ENCODE measurements around the gene SDCBP2.
"Not testable (repeated sequence)": the region's sequence is repeated elsewhere in the genome, so short reads cannot be mapped to it uniquely, and the experiment has no call there.

The SDCBP2 gene

DNA sequence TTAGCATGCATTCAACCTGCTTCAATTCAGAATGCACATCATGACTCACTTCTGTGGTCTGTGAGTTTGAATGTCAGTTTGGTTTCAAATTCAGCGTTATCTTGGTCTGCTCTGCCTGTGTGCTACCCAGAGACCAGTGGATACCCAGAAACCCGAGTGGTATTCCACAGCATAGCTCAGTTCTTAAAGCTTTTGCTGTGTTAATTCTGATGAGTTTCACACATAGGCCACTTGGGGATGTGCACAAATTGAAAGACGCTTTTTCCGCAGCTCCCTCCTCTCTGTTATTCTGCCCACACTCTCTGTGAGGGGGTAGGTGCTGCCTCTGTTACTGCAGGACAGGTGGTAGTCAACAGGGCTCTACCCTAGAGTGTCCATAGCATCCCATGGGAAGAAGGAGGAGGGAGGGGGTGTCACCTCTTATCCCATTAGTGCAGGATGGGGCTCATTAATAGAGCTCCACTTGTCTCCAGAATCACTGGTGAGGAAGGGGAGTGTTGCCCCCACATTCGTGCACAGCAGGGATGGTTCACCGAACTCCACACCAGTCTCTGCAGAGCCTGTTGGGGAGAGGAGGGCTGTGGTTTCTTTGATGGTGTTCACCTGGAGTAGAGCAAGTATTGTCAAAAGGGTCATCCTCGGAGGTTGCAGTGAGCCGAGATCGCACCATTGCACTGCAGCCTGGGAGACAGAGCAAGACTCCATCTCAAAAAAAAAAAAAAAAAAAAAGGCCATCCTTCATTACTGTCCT is 29.2 kb upstream of the SDCBP2 start:
- no peak for DNase-seq

DNA sequence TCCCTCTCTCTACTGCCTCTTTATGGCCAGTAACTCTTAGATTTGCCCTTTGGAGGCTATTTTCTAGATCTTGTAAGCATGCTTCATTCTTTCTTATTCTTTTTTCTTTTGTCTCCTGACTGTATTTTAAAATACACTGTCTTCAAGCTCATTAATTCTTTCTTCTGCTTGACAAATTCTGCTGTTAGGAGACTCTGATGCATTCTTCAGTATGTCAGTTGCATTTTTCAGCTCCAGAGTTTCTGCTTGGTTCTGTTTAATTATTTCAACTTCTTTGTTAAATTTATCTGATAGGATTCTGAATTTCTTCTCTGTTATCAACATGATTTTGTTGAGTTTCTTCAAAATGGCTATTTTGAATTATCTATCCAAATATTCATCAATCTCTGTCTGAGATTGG is 25.0 kb upstream of the SDCBP2 start:
- no peak for DNase-seq

DNA sequence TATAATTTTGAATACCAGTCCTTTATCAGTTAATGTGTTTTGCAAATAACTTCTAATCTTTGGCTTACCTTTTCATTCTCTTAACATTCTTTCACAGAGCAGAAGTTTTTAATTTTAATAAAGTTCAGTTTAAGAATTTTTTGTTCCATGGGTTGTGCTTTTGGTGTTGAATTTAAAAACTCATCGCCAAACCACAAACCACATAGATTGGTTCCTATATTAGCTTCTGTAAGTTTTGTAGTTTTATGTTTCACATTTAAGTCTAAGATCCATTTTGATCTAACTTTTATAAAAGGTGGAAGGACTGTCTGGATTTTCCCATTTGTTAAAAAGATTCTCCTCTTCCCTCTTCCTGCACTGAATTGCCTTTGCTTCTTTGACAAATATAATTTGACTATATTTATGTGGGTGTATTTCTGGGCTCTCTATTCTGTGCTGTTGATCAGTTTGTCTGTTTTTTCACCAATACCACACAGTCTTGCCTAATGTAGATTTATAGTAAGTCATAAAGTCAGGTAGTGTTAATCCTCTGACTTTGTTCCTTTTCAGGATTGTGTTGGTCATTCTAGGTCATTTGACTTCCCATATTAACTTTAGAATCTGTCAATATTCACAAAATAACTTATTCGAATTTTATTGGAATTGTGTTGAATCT is 17.5 kb upstream of the SDCBP2 start:
- no peak for DNase-seq

DNA sequence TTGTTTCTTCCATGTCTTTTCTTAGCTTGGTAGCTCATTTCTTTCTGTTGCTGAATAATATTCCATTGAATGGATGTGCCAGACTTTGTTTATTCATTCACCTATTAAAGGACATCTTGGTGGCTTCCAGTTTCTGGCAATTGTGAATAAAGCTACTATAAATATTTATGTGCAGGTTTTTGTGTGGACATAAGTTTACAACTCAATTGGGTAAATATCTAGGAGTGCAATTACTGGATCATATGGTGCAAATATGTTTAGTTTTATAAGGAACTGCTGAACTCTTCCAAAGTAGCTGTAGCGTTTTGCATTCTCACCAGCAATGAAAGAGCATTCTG is 16.8 kb upstream of the SDCBP2 start:
- DNase-seq: no peak

DNA sequence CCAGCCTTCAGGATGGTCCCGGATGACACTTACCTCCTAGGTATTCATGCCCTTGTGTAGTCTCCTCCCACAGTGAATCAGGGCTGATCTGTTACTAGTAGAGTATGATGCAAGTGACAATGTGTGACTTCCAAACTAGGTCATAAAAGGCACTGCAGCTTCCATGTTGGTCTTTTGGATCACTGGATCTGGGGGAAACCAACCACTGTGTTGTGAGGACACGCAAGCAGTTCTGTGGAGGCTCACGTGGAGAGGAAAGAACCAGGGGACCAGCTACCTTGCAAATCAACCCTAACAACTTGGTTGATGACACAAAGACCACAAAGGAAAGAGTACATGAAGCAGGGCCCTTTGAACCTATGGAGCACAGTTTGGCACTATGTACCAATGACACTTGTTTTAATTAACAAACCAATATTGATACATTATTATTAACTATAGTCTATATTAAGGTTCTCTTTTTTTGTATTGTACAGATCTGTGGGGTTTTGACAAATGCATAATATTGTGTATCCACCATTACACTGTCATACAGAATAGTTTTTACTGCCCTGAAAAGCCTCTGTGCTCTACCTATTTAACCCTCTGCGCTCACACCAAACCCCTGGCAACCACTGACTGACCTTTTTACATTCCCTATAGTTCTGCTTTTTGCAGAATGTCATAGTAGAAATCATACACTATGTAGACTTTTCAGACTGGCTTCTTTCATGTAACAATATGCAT is 16.3 kb upstream of the SDCBP2 start:
- DNase-seq: no peak

DNA sequence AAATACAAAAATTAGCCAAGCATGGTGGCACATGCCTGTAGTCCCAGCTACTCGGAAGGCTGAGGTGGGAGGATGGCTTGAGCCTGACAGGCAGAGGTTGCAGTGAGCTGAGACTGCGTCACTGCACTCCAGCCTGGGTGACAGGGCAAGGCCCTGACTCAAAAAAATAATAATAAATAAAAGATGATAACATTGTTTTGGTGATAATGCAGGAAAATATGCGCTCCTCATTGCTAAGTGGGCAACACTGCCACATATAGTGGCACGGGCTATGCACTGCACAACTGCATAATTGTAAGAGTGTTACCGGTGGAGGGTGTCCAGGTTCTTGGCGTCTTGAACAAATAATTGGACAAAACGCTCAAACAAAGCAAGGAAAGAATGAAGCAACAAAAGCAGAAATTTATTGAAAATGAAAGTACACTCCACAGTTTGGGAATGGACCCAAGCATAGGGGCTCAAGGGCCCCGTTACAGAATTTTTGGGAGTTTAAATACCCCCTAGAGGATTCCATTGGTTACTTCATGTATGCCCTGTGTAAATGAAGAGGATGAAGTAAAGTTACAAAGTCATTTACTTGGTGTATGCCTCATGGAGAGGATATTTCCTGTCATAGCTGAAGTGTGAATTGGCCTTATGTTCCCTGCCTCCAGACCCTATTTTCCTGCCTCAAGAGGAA is 14.6 kb upstream of the SDCBP2 start:
- not testable (repeated sequence) for DNase-seq

DNA sequence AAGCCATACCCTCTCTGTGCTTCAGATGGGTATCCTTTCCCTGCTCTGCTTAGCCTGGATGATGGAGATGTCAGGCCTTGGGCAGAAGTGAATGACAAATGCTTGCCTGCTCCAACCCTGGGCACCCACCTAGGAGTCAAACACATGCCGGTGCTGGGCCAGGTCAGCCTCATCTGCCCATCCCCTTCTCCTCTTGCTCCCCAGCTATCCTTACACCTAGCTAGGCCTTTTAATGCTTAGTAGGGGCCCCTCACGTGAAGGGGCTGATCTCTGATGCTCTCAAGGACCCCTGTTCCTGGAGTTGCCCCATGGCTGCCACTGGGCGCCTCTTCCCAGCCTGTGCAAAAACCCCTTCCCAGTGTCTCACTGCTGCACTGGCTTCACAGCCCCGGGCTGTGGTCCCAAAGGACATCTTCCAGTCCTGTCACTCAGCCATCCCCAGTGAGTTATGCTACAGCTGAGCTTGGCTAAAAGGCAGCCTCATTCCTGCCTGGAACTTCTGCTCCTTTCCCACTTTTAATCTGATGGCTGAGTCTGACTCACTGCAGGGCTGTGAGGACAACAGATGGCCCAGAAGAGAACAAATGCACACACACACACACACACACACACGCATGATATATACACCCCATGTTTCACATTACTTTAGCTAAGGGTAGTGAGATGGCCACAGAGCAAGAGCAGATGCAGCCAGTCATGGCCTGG is 12.8 kb upstream of the SDCBP2 start:
- peak; percentile 33 for DNase-seq

DNA sequence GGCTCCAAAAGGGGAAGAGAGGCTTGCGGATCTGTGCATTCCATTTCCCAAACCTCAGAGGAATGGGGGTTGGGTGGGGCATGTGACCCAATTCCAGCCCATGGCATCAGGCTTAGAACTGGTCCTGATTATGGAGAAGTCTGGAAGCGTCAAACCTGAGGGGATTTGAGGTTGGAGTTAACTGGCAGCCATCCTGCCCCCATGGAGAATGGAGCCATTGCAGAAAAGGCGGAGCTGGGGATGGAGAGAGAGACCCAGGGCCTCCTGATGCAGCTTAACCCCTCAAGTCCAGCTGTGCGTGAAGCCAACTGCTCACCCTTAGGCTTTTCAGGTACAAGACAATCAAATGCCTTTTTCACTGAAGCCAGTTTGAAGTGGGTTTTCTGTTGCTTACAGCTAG is 9.9 kb upstream of the SDCBP2 start:
- DNase-seq: peak; percentile 30

DNA sequence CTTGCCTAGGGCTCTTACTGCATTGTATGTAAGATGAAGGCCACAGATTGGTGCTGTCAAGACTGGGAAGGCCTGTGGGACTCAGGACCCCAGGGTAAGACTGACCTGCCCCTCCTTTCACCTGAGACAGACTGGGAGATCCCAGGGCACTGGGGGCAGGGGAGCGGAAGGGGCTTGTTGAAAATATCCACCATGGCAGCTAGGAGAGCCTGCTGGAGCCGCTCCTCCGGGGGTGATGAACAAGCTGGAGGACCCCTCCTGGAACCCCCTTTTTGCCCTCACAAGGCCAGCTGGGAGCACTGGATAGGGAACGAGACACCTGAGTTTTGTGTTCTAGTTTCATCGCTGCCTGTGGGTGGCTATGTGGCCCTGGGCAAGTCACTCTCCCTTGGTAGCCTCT is 9.2 kb upstream of the SDCBP2 start:
- DNase-seq: no peak

DNA sequence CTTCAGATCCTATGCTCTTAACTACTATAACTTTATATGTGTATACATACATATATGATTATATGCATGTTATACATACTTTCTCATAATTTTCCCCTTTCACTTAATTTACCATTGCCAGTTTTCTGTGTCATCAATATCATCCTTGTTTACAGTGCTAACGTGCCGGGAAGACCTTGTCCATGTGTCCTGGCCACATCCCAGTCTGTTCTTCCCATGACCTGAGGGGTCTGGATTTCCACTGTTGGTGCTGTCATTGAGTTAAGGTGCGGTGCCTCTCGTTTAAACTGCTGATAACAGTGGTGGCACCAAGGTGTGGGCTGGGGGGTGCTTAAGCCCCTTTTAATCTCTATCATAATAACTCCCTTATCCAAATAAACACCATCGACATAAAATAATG is 8.5 kb upstream of the SDCBP2 start:
- DNase-seq: no peak

DNA sequence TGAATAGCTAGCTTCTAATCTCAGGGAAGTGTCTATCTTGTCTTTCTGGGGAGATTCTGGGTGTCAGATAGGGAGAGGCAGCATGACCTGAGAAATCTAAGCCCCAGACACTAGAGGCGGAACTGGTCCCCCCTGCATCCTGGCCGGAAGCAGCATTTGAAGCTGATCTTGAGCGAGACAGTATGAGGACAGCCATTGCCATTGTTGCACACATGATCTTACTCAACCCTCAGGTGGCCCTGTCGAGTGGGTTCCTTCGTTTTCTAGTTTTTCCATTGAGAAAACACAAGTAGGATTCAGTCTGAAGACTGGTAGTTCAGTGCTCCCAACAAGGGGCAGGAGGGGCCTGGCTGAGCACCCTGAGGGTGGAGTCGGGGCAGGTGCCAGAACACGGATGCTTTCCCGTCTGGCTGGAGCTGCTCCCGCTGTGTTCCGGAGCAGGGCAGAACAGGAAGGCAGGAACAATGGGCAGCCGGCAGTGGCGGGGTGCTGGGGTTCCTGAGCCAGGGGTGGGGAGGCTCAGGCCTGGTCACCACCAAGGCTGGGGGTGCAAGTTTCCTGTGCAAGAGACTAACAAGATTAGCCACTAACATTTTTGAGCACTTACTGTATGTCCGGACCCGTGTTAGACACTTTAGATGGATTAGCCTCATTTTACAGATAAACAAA is 7.9 kb upstream of the SDCBP2 start:
- DNase-seq: no peak

DNA sequence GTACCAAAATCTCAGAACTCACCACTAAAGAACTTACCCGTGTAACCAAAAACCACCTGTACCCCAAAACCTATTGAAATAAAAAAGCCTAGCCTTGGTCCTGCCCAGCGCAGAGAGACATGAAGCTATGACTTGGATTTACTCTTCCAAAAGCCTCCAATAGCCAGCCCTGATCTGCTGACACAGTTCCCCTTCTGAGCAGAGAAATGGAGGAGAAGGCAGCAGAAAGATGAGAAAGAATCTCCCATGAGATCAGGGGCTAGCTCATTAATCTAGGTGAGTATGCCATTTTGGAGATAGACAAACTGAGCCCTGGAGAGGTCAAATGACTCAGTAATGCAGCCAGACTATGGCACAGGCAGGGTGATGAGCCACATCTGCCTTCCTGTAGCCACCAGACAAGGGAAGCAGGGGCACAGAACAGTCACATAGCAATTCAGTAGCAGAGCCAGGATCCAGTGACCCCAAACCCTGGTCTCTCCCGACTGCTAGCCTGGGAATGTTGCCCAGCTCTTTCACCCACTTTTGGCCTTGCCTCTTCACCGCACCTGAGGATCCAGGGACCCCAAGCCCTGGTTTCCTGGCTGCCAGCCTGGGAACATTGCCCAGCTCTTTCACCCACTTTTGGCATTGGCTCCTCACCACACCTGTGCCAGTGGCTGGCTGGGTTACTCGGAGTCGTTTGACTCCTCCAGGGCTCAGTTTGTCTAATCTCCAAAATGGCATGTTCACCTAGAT is 7.2 kb upstream of the SDCBP2 start:
- DNase-seq: no peak

DNA sequence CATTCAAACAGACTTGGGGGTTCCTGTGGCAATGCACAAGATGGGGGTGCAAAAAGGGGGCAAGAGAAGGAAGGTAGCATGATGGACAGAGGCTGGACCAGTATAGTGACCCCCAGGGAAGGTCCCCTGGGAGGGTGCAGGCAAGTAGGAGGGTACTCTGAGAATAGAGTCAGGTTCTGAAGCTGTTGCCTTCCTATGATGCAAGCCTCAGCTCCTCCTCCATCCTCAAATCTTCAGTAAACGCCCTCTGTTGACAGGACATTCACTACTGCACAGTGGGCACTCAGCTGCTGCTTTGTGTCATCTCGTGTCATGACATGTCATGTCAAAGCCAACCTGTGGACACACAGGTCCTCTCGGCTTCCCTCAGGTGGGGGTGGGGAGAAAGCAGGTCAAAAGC is 5.8 kb upstream of the SDCBP2 start:
- no peak for DNase-seq

DNA sequence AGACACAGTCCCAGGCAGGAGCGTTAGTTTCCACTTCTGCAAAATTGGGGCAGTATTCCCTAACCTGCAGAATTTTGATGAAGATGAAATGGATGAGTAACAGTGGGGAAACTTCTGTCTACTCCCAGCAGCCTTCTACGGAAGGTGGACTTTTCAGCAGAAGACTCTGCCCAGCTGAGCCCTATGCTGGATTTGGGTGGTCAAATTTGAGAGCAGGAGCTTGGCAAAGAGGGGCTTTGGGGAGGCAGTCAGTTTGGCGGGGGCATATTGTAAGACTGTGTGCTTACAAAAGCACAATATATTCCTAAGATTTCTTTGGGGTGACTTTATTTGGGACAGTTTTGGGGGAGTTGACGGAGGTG is 5.4 kb upstream of the SDCBP2 start:
- DNase-seq: no peak

DNA sequence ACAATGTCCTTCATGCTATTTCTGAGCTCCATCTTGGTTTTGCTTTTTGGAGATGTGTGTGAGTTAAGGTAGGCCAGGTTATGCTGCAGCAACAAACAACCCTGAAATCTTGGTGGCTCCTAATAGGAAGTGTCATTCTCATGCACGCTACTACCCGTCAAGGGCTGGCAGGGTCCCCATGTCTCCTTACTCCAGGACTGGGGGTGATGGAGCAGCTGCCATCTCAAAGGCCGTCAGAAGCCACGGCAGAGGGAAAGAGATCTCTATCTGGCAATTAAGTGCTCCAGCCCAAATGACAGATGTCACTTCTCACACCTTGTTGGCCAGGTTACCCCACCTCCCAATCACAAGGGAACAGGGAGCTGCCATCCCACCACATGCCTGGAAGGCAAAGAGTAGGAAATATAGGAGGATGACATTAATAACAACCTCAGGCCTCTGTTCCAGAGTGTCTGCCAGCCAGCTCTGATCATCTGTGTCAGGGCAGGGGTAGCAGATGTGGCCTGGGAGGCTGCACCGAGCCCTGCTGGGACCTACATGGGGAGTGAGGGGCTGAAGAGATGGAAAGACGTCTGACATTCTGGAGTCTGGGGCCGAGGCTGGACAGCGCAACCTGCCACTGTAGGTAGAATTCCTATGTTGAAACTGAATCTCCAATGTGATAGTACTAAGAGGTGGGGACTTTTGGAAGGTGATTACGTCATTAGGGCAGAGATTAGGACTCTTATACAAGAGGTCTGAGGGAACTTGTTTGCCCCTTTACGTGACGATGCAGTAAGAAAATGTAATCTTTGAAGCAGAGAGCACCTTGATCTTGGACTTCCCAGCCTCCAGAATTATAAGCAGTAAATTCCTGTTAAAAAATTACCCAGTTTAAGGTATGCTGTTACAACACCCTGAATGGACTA is 4.8 kb upstream of the SDCBP2 start:
- DNase-seq: no peak

DNA sequence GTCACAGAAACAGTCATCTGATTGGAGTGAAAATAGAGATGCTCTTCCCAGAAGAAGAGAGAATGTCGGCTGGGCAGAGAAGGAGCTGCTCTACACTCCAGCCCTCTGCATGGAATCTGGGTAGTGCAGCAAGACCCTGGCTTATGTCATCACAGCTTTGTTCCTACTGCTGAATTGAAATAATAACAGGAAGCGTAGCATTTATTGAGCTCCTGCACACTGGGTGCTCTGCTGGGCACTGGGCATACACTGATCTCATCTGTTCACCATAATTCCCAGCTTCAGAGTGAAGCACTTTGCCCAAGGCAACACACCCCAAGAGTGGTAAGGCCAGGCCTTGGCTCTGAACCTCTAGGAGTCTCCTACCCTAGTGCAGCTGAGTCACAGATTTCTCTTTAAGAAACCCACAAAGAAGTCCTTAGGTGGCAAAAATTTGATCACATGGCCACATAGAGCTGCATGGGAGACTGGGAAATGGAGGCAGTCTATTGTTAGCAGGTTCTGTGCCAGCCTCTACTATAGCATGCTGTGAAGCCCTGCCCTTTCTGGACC is 3.9 kb upstream of the SDCBP2 start:
- DNase-seq: no peak

DNA sequence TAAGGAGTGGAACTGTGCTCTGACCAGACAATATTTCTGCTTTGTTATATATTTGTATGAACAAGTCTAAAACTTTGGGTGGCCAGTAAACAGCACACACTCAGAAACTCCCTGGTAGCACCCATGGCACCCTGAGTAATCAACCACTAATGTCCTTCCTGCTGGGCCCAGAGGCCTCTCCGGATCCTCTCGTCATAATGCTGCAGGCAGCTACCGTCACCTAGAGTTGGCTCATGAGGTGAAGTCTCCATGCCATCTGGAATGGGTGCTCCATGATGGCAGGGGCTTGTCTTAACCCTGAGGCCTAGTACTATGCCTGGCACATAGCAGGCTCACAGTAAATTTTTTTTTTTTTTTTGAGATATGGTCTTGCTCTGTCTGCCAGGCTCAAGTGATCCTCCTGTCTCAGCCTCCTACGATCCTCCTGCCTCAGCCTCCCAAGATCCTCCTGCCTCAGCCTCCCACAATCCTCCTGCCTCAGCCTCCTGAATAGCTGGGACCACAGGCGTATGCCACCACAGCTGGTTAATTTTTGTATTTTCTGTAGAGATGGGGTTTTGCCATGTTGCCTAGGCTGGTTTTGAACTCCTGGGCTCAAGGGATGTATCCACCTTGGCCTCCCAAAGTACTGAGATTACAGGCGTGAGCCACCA is 3.0 kb upstream of the SDCBP2 start:
- DNase-seq: no peak

DNA sequence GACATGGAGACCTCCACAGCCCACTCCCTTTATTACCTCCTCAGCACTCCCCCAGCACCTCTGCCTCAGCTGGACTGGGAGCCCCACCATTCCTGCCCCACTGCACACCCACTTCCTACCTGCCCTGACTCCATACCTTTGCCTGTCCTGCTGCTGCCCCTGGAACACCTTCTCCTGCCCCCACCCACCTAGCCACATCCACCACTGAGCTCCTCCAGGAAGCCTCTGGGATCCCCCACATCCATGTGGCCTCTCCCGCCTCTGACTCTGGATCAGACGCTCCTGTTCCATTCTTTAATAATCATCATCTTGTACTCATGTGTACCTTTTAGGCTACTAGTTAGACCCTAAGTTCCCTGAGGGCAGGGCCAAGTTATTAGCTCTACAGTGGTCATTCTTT is 2.2 kb upstream of the SDCBP2 start:
- DNase-seq: no peak

DNA sequence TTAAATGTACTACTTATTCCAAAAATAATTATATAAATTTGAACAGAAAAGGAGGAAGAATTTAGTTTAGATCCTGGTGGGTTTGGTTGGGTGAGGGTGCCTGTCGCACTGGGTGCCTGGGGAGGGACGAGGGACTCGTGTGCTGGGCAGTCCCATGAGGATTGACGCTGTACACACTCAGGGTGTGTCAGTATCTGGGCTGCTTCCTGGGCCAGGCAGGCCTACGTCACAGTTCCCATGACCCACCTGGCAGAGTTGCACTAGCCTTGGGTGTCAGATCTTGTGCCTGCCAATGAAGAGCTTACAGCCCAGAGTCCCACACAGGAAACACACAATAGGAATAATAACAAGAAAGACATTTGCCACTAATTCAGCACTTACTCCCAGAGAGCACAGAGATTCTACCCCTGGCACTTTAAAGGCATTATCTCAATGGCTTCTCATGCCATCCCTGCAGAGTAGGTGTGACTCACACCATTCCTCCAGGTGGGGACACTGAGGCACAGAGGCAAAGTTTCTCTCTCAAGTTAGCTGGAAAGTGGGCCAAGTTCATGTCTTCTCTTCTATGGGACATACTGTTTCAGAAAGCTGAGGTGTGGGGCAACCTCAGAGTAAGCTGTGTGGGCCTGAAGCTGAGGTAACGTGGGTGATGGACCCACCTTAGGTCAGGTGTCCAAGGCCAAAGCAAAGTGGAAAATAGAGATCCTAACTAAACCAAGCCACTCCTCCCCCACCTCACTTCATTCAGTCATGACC is 1.3 kb upstream of the SDCBP2 start:
- DNase-seq: no peak
